Subcutaneous adipose tissue (tissue), 4 donors: ENCODE data around the gene ADGRG1. TPM values are rescaled to one million over a fixed set of nuclear protein-coding genes. Genes with fewer than 3 reads are reported as not detected.

ENCODE experiments used
- CTCF ChIP-seq: fragments of 450-650 bp; IDR thresholded peaks from one replicate; pipeline ENCODE4 v1.5.1; 2016; ENCODE audit warnings: low read depth, mild to moderate bottlenecking, control low read depth, antibody characterized with exemption, moderate library complexity
- total RNA-seq, 4 donors: library from RNA; depleted of rRNA; stranded (reverse); fragments of >200 nt; gene quantifications; one replicate each; pipeline ENCODE4 v1.1.0, GENCODE V29; 2016

The ADGRG1 gene
- total RNA-seq, 4 donors from 2014 or later = 10.0 to 92.5 (median 21.2) TPM

- TF ChIP-seq CTCF = no peak
These were observed 14.9 kb upstream of the ADGRG1 start for GRCh38 chr16:57613514-57613913.

- no peak for TF ChIP-seq CTCF
These were observed 13.9 kb upstream of the ADGRG1 start for GRCh38 chr16:57614536-57614935.

GRCh38 chr16:57614944-57615343 is 13.5 kb upstream of the ADGRG1 start:
- TF ChIP-seq CTCF = no peak

- no peak for TF ChIP-seq CTCF
These were observed 12.6 kb upstream of the ADGRG1 start for GRCh38 chr16:57615813-57616212.

GRCh38 chr16:57616241-57616640 is 12.2 kb upstream of the ADGRG1 start:
- no peak for TF ChIP-seq CTCF

- TF ChIP-seq CTCF = no peak
These were observed 11.6 kb upstream of the ADGRG1 start for GRCh38 chr16:57616876-57617275.

- no peak for TF ChIP-seq CTCF
These were observed 10.8 kb upstream of the ADGRG1 start for GRCh38 chr16:57617604-57618111.
